ENCODE results near the gene CMBL. TPM values are rescaled to one million over a fixed set of nuclear protein-coding genes. Genes with fewer than 3 reads are reported as not detected.

The CMBL gene
- total RNA-seq, 1 donor from 2014 or later = 17.5 TPM

DNA sequence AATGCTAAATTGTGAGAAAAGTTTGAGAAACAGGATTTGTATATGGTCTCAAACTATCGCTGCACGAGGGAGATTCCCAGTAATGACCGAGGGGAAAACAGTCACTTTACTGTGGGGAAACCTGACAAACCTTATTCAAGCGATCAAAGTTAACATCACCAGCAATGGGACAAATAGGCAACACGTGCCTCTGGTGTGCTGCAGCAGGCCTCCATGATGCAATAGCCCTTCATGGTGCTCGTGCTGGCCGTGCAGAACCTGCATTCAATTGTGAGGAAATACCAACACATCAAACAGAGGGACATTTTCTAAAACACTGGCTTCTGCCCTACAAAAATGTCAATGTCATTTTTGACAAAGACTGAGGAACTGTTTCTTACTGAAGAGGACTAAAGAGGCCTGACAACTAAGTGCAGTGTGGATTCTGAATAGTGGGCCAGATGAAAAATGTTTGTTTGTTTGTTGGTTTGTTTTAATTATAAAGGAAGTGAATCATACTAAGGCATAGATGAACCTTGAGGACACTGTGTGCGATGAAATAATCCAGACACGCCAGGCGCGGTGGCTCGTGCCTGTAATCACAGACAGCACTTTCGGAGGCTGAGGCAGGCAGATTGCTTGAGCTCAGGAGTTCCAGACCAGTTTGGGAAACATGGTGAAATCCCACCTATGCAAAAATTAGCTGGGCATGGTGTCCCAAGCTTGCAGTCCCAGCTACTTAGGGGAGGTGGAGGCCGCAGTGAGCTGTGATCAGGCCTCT, 28.2 kb upstream of the CMBL start:
- ATAC-seq (no peak), DNase-seq (ENCODE audit: low spot score) (peak; percentile 31)
- intact Hi-C loops (cut with DNase I) = no loop called here

DNA sequence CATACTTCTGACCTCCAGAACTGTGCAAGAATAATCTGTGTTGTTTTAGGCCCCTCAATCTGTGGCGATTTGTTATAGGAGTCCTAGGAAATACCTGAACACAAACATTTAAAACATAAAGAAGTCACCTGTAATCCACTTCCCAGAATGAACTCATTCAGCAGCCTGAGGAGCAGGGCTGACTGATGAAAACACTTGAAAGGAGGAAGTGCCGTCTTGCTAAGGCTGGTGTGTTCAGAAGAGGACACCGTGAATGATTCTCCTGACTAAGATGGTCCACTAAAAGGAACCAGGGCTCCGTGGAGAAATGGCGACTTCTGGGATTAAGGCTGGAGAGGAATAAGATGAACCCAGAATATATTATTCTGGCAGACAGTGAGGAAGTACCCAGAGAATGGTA, 27.1 kb upstream of the CMBL start:
- intact Hi-C loops (cut with DNase I) = no loop called here
- ATAC-seq (no peak), DNase-seq (ENCODE audit: low spot score) (peak; percentile 35)

DNA sequence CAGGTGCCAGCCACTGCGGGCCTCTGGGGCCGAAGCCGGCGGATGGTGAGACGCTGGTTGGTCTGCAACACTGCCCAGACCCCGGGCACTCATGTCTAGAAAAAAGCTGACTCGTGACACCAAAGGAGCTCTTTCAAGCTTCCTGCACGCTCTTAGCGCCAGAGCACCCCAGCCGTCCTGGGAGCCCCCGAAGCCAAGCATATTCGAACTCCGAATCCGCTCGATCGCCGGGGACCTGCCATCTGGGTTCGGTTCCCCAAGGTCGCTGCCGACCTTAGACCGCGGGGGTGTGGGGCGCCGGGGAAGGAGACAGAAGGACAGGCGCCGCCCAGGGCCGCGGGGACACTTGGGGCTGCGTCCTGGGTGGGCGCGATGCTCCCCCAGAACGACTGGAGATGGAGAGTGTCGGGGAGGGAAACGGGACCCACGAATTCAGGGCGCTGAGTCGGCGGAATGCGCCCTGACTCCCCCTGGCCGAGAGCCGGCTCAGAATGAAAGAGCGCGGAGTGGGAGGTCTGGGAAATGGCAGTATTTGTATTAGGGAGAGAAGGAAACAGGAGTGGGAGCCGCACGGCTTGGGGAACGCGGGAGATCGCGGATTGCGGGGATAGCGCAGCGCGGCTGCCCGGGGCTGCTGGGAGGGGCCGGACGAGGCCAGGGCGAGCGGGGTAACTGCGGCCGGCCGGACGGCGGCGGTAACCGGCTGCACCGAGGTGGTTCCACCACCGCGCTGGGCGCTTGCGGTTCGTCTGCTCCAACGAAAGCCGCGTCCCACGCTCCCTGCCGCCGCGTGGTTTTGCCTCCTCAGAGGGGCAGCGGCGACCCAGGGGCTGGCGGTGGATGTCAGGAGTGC, 25.7 kb upstream of the CMBL start:
- intact Hi-C loops (cut with DNase I) = no loop called here
- ATAC-seq = peak; percentile 47
- DNase-seq (ENCODE audit: low spot score) = peak; percentile 69

DNA sequence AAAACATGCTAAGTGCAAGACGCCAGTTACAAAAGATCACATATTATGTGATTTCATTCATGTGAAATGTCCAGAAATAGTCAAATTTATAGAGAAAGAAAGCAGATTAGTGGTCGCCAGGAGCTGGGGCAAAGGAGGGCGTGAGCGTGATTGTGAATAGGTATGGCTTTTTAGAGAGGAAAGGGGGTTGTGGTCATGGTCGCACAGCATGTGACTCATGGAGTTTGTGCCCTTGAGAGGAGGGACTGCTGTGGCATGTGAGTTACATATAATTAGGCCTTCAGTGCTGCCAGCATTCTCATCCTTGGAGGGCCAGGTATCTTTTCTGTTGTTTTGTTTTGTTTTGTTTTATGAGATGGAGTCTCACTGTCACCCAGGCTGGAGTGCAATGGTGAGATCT, 24.6 kb upstream of the CMBL start:
- intact Hi-C loops (cut with DNase I) = no loop called here
- DNase-seq (ENCODE audit: low spot score) = peak; percentile 37
- ATAC-seq = no peak

DNA sequence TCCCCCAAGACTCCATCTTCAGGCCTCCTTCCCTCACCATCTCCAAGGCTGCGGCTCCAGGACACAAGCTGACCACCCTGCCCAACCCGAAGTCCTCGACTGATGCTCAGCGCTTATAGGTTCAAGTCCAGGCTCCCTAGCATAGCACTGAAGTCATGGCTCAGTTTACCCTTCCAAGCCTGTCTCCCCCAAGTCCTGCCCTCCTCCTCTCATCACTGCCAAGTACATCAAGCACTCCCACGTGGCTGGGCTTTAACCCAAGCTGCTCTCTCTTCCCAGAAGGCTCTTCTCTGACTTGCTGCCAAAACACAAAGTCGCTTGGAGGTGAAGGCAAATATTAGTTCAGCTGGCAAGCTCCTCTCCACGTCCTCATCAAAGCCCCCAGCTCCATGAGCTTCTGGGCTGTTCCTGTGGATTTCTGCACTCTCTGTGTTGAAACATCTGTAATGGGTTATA, 23.7 kb upstream of the CMBL start:
- DNase-seq (ENCODE audit: low spot score) = peak; percentile 81
- intact Hi-C loops (cut with DNase I) = no loop called here
- ATAC-seq = peak; percentile 81

DNA sequence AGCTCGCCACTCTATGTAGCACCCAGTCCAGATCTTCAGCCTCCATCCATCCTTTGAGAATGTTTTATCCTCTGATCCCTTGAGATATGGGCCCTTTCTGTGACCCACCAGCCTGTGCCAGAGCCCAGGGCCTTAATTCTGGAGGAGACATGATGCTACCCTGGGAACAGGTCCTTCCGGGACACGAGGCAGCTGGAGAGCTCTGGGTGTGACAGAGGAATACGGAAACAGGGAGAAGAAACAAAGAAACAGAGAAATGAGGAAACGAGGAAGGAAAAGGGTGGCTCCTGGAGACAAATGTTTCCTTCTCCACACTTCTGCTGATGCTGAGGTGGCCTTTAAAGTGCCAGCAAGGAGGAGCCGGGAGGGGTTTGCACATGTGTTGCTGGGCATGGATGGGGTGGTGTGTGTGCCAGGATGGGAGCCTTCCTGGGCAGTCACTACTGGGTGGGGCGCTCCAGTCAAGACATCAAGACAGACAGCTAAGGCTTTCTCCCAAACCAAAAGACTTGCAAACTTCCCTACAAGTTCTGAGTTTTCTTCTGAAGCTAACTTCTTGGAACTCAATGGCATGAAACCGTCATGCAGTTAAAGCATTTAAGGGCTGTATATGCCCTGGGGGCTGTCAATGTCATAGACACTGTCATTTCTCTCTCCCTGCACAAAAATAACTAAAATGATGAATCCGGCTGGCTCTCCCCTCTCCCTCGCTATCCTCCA, 23.0 kb upstream of the CMBL start:
- DNase-seq (ENCODE audit: low spot score) (peak; percentile 54), ATAC-seq (peak; percentile 8)
- intact Hi-C loops (cut with DNase I) = no loop called here

DNA sequence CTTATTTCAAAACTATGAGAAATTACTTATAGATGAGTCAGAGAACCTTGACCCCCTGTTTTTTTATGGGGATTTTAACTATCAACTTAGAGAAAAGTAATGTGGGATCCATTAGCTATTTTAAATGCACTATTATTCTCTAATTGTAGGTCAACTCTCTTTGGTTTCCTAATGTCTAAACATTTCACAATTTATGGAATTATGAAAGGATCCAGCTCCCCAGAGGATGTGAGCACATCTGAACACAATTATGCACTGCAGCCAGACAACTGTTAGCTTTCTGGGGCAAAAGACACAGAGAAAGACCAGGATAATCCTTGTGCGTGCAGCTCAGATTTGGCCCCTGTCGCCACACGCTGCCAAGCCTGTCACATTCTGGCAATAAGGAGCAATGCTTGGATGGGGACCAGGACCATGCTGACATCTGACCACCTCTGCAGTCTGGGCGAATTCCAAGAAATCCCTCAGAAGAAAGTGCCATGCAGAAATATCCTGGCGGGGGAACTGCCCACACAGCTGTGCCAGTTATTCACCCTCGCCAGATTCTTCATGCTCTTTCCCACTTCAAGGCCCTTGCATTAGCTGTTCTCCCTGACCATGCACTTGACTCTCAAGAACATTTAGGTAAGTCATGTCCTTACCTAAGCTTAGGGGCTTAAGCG, 22.2 kb upstream of the CMBL start:
- intact Hi-C loops (cut with DNase I) = no loop called here
- DNase-seq (ENCODE audit: low spot score) (peak; percentile 57), ATAC-seq (peak; percentile 85)

DNA sequence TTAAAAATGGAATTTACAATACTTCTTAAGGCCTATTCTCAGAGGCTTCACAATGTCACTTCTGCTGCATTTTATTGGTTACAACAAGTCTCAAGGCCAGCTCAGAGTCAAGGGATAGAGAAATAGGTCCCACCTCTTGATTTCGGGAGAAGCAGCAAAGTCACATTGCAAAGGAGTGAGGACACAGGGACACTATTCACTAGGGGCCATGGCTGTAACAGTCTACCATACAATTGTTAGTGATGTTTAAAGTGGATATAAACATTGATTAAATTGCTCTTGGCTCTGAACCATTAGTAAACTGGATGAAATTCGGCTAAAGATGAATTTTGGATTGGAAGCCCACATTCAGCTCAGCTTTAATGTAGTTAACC, 21.7 kb upstream of the CMBL start:
- no peak for DNase-seq (ENCODE audit: low spot score)
- no peak for ATAC-seq
- intact Hi-C loops (cut with DNase I) = no loop called here

DNA sequence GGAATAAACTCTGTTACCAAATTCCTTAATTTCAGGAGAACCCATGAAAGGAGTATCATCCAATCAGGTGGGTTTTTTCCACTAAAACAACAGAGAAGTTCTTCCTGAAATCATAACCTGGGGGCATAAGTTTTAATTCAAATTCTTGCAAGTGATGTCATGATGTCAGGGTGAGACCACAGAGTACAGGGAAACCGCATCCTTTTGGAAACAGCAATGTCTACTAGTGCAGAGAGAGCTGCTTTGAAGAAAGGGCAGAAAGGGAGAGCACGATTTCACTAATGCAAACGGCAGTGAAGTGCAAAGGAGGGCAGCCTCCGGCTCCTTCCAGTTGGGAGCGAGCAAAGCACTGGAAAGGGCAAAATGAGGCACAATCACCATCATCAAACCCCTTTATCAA, 20.6 kb upstream of the CMBL start:
- intact Hi-C loops (cut with DNase I) = no loop called here
- peak; percentile 33 for DNase-seq (ENCODE audit: low spot score)
- no peak for ATAC-seq

DNA sequence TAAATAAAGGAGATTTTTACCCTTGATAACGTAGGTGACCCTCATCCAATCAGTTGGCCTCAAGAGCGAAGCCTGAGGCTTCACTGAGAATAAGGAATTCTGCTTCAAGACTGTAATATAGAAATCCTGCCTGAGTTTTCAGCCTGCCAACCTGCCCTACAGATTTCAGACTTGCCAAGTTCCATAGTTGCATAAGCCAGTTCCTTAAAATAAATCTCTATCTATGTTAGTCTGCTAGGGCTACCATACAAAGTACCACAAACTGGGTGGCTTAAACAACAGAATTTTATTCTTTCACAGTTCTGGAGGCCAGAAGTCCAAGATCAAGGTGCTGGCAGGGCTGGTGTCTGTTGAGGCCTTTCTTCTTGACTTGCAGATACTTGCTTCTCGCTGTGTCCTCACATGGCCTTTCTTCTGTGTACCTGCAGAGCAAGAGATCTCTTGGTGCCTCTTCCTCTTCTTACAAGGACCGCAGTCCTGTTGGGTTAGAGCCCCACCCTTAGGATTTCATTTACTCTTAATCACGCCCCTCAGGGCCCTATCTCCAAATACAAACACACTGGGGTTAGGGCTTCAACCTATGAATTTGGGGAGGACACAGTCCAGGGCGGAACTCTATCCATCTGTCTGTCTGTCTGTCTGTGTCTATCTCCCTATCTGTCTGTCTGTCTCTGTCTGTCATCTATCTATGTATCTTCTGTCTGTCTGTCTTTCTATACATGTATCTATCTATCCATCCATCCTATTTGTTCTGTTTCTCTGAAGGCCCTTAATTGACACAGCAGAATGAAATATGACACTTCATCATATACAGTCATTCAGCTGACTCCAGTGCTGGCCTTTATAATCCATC, 17.0 kb upstream of the CMBL start:
- ATAC-seq = no peak
- intact Hi-C loops (cut with DNase I) = no loop called here
- no peak for DNase-seq (ENCODE audit: low spot score)

DNA sequence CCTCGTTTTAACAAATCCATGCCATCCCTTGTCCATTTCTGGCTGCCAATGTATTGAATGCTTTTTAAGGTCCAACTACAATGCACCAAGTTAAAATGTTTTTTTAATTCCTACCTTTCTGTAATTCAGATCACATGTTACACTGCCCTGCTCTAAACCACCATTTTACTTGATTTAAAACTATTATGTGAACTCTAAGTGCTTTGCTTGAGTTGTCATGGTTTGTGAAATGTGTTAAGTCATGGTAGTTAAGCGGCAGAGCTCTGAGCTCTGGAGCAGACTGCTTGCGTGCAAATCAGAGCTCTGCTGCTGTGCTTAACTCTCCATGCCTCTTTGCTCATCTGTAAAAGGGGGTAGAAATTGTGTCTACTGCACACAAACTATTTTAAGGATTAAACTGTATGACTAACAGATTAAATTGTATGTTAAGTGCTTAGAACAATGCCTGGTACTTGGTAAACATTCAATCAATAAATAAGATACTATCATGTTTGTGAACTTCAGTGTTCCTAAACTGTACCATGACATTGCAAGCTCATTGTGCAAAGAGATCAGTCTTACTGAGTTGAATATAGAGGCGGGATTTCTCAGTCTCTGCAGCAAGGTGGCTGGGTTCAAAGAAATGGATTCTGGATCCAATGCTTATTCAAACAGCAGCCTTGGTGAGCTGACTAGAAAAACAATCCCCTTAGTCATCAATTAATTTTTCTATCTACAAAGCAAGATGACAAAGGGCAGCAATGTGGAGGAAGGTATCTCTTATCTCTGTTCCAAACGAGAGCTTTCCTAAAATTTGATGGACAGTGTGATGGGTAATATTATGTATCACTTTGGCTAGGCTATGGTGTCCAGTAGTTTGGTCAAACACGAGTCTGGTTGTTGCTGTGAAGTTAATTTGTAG, 16.1 kb upstream of the CMBL start:
- DNase-seq (ENCODE audit: low spot score) (no peak), ATAC-seq (no peak)
- intact Hi-C loops (cut with DNase I) = no loop called here

DNA sequence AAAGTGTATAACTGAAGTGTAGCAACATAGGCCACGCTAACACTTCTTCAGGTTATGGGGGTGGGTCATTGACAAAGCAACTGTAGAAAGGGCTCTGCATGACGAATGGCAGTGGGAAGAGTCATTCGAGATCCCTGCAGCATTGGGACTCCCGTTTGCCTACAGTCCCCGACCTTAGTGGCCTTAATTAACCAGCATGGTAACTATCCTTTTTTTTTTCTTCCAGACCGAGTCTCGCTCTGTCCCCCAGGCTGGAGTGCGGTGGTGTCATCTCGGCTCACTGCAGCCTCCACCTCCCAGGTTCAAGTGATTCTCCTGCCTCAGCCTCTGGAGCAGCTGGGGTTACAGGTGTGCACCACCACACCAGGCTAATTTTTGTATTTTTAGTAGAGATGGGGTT, 14.2 kb upstream of the CMBL start:
- intact Hi-C loops (cut with DNase I) = no loop called here
- ATAC-seq (no peak), DNase-seq (ENCODE audit: low spot score) (peak; percentile 15)

DNA sequence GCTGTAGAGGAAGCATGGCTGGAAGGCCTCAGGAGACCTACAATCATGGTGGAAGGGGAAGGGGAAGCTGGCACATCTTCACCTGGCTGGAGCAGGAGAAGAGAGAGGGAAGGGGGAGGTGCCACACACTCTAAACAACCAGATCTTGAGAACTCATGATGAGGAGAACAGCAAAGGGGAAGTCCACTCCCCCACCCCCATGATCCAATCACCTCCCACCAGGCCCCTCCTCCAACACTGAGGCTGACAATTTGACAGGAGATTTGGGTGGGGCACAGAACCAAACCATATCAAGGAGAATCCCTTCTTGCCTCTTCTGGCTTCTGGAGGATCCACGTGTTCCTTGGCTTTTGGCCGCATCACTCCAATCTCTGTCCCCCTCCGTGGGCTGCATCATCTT, 13.1 kb upstream of the CMBL start:
- intact Hi-C loops (cut with DNase I) = no loop called here
- ATAC-seq (no peak), DNase-seq (ENCODE audit: low spot score) (no peak)

DNA sequence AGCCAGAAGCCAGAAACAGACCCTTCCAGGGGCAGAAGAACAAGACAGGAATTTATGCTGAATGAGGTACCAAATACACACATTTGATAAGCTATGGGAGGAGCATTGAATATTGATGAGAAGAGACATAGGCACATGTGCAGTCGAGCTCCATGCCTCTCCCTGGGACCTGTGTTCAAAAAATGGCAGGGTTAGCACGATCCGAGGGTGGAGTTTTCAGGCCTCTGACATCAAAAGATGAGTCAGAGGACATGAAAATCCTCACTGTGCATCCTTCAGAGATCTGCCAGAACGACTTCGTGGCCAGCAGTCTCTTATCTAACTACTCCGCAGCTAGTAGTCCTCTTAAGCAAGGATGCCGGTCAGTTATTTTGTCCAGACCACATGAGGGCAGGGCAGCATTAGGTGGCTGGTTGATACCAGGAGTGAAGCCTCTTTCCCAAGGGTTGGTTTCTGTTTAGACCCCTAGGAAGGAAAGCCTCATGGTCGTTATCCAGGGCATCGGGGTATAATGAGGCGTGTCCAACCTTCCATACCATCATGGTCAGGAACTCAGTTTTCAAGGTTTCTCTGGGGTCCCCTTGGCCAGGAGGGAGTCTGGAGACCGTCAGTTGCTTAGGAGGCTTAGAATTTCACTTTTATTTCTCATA, 11.6 kb upstream of the CMBL start:
- peak; percentile 46 for ATAC-seq
- intact Hi-C loops (cut with DNase I) = no loop called here
- peak; percentile 43 for DNase-seq (ENCODE audit: low spot score)

DNA sequence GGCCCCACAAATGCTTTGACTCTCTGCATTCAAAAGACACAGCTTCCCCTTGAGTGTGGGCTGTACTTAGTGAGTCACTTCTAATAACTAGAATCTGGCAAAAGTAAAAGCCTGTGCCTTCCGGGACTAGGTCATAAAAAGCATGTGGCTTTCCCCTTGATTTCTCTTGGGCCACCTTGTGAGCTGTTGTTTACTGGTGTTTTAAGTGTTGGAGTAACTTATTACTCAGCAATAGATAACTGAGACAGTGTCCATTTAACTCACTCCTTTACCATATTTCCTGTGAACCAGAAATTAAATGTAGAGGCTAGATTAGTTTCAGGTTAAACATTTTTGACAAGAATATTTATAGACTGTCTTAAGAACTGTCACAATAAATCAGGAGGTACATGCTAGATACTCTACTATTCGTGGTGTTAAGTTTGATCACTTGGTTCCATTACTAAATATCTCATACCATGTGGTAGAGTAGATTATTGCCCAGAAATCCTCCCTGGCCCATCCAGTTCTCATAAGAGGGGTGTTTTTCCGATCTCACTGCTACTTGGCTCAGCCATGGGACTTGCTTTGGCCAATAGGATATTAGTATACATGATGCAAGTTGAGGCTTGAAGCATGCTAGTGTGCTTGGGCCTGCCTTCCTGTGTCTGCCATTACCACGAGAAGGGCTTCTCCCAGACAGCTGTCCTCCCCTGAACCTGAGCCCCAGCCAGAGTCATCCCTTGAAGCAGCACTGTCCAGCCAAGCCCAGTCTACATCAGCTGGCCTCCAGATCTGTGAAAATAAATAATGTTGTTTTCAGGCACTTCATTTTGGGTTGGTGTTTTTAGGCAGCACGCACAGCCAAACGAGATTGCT, 10.4 kb upstream of the CMBL start:
- intact Hi-C loops (cut with DNase I) = no loop called here
- ATAC-seq = no peak
- peak; percentile 25 for DNase-seq (ENCODE audit: low spot score)

All from sciatic nerve (tissue), 2 donors.